ENCODE measurements around the gene FARSA. TPM values are rescaled to one million over a fixed set of nuclear protein-coding genes. Genes with fewer than 3 reads are reported as not detected.

The FARSA gene
- total and polyA plus RNA-seq, 2 of the 13 experiments (the other 11 are each of a cell fraction or from before 2014, with no cell fraction given) = 25.9 to 72.0 TPM

DNA sequence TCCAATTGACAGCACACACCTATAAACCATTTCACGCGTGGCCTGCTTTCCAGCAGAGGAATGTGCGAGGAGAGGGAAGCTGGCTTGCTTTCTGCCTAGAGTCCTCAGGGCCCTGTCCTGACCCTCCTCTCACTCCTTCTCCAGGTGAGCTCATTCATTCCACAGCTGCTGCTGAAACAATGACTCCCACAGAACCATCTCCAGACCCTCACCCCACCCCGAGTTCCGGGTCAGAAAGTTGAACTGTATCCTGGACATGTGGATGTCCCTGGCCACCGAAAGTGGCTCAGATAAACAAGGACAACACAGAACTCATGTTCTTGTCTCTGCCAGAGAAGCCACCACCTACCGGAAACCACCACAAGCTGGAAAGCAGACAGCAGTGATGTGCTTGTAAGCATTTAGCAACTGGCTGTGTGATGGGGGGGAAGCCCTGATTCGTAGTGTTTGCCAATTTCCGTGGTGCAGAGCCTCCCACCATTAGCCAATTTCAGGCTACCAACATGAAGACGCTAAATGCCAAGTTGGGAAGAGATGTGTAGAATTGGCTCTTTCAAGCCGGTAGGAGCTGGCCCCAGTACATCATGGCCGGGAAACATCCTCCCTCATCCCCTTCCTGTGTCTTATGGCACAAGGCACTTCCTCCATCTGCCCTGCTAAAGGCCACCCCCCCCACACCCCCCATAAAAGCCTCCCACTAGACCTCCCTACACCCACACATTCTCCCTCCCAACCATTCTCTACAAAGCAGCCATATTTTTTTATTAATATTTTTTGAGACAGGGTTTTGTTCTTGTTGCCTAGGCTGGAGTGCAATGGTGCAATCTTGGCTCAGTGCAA, 19.4 kb downstream of the FARSA start (continued):
- TF ChIP-seq, protein P1, sequence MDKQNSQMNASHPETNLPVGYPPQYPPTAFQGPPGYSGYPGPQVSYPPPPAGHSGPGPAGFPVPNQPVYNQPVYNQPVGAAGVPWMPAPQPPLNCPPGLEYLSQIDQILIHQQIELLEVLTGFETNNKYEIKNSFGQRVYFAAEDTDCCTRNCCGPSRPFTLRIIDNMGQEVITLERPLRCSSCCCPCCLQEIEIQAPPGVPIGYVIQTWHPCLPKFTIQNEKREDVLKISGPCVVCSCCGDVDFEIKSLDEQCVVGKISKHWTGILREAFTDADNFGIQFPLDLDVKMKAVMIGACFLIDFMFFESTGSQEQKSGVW (CRISPR knock-in tag; IDR thresholded peaks at IDR 0.05; ENCODE audit: borderline replicate concordance) = no peak
- TF ChIP-seq FOXK2 (IDR thresholded peaks at IDR 0.05) (peak; percentile 37; the same call in 1 of the 2 replicates), ZNF260 (CRISPR knock-in tag; IDR thresholded peaks at IDR 0.05; ENCODE audit: borderline replicate concordance, low read depth) (no peak), TRIM24 (CRISPR knock-in tag; IDR thresholded peaks at IDR 0.05) (no peak), CREM (IDR thresholded peaks at IDR 0.05) (no peak), CREM (CRISPR knock-in tag; IDR thresholded peaks at IDR 0.05) (no peak), GFI1 (CRISPR knock-in tag; IDR thresholded peaks at IDR 0.05; ENCODE audit: borderline replicate concordance) (no peak), ZNF180 (CRISPR knock-in tag; IDR thresholded peaks at IDR 0.05; ENCODE audit: borderline replicate concordance, low read depth) (no peak), ZNF577 (CRISPR knock-in tag; IDR thresholded peaks at IDR 0.05; ENCODE audit: borderline replicate concordance, low read depth) (no peak), ZNF317 (CRISPR knock-in tag; IDR thresholded peaks at IDR 0.05) (no peak), ZNF382 (CRISPR knock-in tag; IDR thresholded peaks at IDR 0.05; ENCODE audit: borderline replicate concordance) (no peak), TEAD3 (CRISPR knock-in tag; optimal IDR thresholded peaks at IDR 0.05; ENCODE audit: borderline replicate concordance) (peak; percentile 35), ZNF747 (CRISPR knock-in tag; IDR thresholded peaks at IDR 0.05; ENCODE audit: borderline replicate concordance) (no peak), MIER2 (CRISPR knock-in tag; IDR thresholded peaks at IDR 0.05) (no peak), HMGA1 (CRISPR knock-in tag; conservative IDR thresholded peaks at IDR 0.05) (no peak), MED1 (CRISPR knock-in tag; IDR thresholded peaks at IDR 0.05) (peak; percentile 16; the same call in 1 of the 2 replicates), REXO4 (CRISPR knock-in tag; IDR thresholded peaks at IDR 0.05; ENCODE audit: borderline replicate concordance) (no peak), GATA4 (IDR thresholded peaks at IDR 0.05; ENCODE audit: borderline replicate concordance, low read depth) (no peak), ZNF709 (CRISPR knock-in tag; IDR thresholded peaks at IDR 0.05) (no peak)
- TF ChIP-seq, protein P2, sequence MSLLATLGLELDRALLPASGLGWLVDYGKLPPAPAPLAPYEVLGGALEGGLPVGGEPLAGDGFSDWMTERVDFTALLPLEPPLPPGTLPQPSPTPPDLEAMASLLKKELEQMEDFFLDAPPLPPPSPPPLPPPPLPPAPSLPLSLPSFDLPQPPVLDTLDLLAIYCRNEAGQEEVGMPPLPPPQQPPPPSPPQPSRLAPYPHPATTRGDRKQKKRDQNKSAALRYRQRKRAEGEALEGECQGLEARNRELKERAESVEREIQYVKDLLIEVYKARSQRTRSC (CRISPR knock-in tag; IDR thresholded peaks at IDR 0.05; ENCODE audit: low read depth) = no peak
- TF ChIP-seq, protein P3, sequence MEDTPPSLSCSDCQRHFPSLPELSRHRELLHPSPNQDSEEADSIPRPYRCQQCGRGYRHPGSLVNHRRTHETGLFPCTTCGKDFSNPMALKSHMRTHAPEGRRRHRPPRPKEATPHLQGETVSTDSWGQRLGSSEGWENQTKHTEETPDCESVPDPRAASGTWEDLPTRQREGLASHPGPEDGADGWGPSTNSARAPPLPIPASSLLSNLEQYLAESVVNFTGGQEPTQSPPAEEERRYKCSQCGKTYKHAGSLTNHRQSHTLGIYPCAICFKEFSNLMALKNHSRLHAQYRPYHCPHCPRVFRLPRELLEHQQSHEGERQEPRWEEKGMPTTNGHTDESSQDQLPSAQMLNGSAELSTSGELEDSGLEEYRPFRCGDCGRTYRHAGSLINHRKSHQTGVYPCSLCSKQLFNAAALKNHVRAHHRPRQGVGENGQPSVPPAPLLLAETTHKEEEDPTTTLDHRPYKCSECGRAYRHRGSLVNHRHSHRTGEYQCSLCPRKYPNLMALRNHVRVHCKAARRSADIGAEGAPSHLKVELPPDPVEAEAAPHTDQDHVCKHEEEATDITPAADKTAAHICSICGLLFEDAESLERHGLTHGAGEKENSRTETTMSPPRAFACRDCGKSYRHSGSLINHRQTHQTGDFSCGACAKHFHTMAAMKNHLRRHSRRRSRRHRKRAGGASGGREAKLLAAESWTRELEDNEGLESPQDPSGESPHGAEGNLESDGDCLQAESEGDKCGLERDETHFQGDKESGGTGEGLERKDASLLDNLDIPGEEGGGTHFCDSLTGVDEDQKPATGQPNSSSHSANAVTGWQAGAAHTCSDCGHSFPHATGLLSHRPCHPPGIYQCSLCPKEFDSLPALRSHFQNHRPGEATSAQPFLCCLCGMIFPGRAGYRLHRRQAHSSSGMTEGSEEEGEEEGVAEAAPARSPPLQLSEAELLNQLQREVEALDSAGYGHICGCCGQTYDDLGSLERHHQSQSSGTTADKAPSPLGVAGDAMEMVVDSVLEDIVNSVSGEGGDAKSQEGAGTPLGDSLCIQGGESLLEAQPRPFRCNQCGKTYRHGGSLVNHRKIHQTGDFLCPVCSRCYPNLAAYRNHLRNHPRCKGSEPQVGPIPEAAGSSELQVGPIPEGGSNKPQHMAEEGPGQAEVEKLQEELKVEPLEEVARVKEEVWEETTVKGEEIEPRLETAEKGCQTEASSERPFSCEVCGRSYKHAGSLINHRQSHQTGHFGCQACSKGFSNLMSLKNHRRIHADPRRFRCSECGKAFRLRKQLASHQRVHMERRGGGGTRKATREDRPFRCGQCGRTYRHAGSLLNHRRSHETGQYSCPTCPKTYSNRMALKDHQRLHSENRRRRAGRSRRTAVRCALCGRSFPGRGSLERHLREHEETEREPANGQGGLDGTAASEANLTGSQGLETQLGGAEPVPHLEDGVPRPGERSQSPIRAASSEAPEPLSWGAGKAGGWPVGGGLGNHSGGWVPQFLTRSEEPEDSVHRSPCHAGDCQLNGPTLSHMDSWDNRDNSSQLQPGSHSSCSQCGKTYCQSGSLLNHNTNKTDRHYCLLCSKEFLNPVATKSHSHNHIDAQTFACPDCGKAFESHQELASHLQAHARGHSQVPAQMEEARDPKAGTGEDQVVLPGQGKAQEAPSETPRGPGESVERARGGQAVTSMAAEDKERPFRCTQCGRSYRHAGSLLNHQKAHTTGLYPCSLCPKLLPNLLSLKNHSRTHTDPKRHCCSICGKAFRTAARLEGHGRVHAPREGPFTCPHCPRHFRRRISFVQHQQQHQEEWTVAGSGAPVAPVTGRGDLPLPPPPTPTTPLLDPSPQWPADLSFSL (CRISPR knock-in tag; IDR thresholded peaks at IDR 0.05) = no peak
- TF ChIP-seq, protein P4, sequence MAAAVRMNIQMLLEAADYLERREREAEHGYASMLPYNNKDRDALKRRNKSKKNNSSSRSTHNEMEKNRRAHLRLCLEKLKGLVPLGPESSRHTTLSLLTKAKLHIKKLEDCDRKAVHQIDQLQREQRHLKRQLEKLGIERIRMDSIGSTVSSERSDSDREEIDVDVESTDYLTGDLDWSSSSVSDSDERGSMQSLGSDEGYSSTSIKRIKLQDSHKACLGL (CRISPR knock-in tag; IDR thresholded peaks at IDR 0.05) = no peak

Measured in HepG2 (cell line).